ENCODE measurements around the gene KIFC1.

Gene KIFC1

DNA sequence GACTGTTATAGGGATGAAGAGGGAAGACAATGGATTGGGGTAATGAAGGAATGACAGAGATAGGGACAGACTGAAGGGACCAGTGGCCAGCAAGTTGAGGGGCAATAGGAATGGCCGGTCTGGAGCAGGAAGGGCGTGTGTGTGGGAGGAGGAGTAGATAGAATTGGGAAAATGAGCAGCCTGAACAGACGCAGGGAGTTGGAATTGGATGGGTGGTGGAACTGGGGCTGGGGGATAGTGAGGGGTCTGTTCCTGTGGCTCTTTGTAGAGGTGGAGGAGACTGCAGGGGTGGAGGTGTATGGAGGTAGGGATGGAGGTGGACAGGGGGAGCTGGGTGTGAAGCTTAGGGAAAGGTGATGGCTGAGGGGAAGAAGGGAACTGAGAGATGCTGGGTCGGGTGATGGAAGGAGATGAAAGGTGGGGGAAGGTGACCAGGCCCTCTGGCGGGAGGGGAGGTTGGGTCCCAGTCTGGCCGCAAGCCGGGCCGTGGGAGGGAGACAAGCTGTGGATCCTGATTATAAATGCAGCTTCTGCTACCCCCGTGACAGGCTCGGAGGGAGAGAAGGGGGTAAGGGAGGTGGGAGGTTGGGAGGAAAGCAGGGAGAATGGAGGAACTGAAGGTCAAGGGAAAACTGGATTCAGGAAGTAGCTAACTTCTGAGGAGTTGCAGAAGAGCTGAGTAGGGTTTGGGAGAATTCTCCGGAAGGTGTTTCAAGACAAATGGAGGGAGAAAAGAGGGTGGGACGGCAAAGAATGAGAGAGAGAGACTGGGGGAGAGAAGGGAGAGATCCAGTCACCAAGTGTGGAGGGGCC, 33.4 kb downstream of the KIFC1 start:
- H3K4me3 ChIP-seq = peak overlapping the region; percentile 69
- peaks cover 4% of the 10 kb centered on the region; the same call in 1 of the 2 replicates for H3K27me3 ChIP-seq
- H3K36me3 ChIP-seq = no peaks in the 10 kb centered on the region; the same call in 1 of the 2 replicates
- no peaks in the 10 kb centered on the region for H3K9me3 ChIP-seq
- H3K4me2 ChIP-seq = peak overlapping the region; percentile 87
- H3K27ac ChIP-seq = peak overlapping the region; percentile 77
- H3K9ac ChIP-seq = peak overlapping the region; percentile 82
- H4K20me1 ChIP-seq = peaks cover under 1% of the 10 kb centered on the region; the same call in 1 of the 2 replicates
- peaks cover 48% of the 10 kb centered on the region for H3K4me1 ChIP-seq
- no peak for TF ChIP-seq Cebpa-rat (IDR thresholded peaks at IDR 0.05)

DNA sequence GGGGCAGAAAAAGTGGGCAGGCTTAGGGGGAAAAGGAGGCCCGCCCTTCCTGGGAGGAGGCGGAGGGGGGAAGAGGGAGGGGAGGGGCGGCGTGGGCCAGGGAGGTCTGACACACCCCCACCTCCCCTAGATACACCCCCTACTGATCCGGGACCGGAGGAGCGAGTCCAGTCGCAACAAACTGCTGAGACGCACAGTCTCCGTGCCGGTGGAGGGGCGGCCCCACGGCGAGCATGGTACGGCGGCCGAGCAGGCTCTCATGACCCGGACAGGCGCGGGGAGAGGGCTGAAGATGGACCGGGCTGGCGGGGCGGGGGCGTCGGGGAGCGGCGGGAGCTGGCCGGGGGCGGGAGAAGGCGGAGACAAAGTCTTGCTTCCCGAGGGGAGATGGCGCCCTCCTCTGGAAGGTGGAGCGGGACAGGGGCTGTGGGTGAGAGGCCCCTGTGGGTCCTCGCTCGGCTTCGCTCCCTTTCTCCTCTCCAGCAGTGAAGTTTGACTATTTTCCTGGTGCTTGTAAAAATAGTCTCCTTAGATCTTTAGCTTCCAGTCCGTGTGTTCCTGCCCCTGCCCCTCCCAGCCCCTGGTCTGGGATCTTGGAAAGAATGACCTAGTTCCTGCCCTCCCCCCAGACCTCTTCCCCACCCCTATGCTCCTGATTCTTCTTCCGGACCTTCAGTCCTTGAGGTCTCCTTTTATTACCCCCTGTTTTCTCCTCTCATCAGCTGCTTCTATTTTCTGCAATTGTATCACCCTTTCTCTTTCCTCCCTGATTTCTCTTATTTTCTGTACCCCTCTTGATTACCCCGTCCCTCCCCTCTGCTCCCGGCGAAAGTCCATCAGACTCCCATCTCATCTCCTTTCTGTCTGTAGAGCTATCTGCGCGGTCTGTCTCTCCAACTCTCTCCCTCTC, 34.3 kb downstream of the KIFC1 start:
- H3K27ac ChIP-seq = peak overlapping the region; percentile 77
- H3K4me3 ChIP-seq = peak overlapping the region; percentile 69
- H3K27me3 ChIP-seq = peaks cover 4% of the 10 kb centered on the region; the same call in 1 of the 2 replicates
- peaks cover 7% of the 10 kb centered on the region; the same call in 1 of the 2 replicates for H4K20me1 ChIP-seq
- no peaks in the 10 kb centered on the region; the same call in 1 of the 2 replicates for H3K36me3 ChIP-seq
- peak overlapping the region; percentile 82 for H3K9ac ChIP-seq
- no peak for TF ChIP-seq Cebpa-rat (IDR thresholded peaks at IDR 0.05)
- no peaks in the 10 kb centered on the region for H3K9me3 ChIP-seq
- H3K4me1 ChIP-seq = peaks cover 56% of the 10 kb centered on the region
- peak overlapping the region; percentile 87 for H3K4me2 ChIP-seq

DNA sequence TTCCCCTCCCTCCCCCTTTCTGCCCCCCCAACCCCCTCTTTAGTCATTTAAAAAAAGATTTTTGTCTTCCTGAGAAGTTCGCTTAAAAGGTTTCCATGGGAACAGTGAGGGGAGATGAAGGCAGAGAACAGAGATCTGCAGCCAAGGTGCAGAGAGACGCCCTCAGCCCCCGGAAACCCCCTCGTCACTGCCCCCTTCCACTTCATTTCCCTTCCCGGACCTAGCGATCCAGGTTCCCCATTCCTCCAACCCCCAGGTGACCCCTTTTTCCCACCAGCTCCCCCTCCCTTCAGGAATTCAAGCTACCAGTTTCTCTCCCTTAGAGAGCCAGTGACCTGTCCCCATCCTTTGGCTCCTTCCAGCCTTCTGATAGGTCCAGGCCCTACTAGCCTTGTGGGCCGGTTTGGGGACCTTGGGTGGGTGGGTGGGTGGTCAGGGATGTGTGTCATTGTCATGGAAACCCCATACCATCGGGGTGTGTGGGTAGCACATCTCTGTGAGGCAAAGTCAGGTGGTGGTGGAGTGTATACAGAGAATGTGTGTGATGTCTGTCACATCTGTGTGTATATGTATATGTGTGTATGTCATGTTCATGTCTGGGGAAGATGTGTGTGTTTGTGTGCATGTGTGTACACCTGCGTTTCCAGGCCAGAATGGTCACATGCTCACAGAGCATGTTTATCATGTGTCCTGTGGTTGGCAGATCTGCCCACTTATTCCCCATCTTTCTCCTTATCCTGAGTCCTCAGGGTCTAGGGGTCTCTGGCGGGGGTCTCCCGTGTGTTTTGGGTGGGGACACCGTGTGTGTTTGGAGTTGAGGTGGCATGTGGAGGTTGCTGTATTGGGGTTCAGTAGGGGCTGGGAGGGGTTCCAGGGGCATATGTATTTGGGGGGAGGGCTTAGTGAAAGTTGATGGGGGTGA, 35.2 kb downstream of the KIFC1 start:
- Histone ChIP-seq H3K36me3 (no peaks in the 10 kb centered on the region; the same call in 1 of the 2 replicates), H3K27ac (peak overlapping the region; percentile 58; the same call in 1 of the 2 replicates), H3K4me1 (peaks cover 62% of the 10 kb centered on the region), H3K9ac (peak overlapping the region; percentile 75), H3K4me2 (peak overlapping the region; percentile 87), H3K9me3 (no peaks in the 10 kb centered on the region), H3K27me3 (peaks cover 4% of the 10 kb centered on the region; the same call in 1 of the 2 replicates), H4K20me1 (peaks cover 7% of the 10 kb centered on the region; the same call in 1 of the 2 replicates), H3K4me3 (peak overlapping the region; percentile 75)
- no peak for TF ChIP-seq Cebpa-rat (IDR thresholded peaks at IDR 0.05)

DNA sequence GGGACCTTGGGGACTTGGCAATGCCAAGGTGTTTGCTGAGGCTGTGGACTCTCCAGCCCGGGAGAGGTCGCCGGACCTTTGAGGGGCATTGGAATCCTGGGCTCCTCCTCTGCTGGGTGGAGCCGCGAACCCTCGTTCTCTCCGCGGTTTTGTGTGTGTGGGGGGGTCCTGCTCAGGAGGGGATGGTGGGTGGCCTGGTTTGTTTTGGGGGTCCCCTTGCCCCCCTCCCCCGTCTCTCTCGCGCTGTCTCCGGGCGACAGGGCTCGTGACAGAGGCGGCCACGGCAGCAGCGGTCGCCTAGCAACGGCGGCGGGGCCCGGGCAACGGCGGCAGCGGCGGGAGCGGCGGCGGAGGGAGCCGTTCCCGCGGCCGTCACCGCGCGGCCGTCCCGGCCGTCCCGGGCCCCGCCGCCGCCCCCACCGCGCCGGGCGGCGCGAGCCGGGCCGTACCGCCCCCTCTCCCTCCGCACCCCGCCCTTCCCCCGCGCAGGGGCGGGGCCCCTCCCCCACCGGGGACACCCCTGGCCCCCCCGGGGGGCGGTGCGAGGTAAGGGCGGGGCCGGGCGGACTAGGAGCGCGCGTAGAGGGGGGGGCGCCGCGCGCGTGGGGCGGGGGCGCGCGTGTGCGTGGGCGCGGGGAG, 36.1 kb downstream of the KIFC1 start:
- H3K36me3 ChIP-seq = no peaks in the 10 kb centered on the region; the same call in 1 of the 2 replicates
- H3K9ac ChIP-seq = peak overlapping the region; percentile 75
- peak overlapping the region; percentile 58 for H3K27ac ChIP-seq
- H3K4me3 ChIP-seq = peak overlapping the region; percentile 75
- H4K20me1 ChIP-seq = peaks cover 7% of the 10 kb centered on the region; the same call in 1 of the 2 replicates
- no peaks in the 10 kb centered on the region for H3K27me3 ChIP-seq
- H3K4me2 ChIP-seq = peak overlapping the region; percentile 87
- TF ChIP-seq Cebpa-rat (IDR thresholded peaks at IDR 0.05) = no peak
- peaks cover 67% of the 10 kb centered on the region for H3K4me1 ChIP-seq
- H3K9me3 ChIP-seq = no peaks in the 10 kb centered on the region

DNA sequence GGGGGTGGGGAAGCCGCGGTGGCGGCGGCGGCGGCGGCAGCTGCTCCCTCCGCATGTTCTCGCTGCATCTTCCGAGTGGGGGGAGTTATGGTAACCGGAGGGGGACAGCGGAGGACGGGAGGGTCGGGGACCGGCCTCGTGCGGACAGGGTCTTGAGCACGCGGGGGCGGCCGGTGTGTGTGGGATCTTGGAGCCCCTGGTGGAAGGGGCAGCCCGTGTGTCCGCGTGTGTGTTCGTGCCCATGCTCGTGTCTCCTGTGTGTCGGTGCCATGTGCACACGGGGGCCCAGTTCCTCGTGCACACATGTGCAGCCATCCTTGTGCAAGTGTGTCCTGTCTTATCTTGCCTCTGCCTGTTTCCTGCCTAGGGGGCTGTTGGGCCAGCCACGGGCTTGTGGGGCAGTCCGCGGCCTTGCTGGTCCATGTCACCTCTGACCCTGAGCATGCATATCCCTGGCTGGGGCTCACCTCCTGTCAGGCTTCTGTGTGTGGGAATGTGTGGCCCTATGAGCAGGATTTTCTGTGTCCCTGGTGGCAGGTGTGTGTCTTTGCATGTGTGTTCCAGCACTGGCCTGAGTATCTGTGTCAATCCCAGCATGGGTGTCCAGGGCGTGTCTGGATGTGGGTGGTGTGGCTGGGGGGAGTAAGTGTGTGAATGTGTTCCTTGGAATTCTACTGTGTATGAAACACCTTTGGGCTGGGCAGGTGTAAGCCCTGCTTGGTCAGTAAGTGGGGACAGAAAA, 36.8 kb downstream of the KIFC1 start:
- Histone ChIP-seq H3K4me3 (peak overlapping the region; percentile 75), H3K27ac (peak overlapping the region; percentile 61), H3K4me1 (peaks cover 74% of the 10 kb centered on the region), H3K9me3 (no peaks in the 10 kb centered on the region), H4K20me1 (peaks cover 7% of the 10 kb centered on the region; the same call in 1 of the 2 replicates), H3K27me3 (no peaks in the 10 kb centered on the region), H3K9ac (peak overlapping the region; percentile 67), H3K4me2 (peak overlapping the region; percentile 87), H3K36me3 (no peaks in the 10 kb centered on the region)
- no peak for TF ChIP-seq Cebpa-rat (IDR thresholded peaks at IDR 0.05)

DNA sequence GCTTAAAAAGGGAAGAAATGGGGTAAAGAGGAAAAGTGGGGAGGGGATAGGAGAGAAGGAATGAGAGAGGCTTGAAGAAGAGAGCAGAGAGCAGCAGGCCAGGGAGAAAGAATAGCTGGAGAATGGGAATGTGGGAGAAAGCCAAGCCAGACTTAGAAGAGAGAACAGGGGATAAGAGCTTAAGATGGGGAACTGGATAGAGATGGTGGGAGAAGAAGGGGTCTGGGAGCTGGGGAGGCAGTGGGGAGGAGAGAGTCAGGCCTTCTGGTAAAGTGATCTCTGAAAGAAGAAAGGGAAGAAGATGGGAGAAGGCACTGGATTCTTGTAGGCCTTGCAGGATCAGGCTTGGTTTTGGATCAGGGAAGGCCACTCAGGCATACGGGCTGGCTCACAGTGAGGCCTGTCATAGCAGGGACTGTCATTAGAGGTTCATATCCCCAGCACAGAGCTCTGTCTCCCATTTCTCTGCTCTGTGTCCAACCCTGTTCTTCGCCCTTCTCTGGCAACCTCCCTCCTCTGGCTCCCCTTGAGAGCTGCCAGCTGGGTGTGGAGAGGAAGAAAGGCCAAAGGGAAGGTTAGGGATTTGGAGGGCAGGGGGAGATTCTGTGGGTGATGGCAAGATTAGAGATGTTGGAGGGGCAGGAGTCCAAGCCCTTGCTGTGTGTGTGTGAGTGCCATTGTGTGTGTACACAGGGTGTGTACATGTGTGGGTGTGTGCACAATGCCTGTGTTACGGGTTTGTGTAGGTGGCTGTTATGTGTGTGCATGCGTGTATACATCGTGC, 37.5 kb downstream of the KIFC1 start:
- peaks cover 7% of the 10 kb centered on the region; the same call in 1 of the 2 replicates for H4K20me1 ChIP-seq
- H3K27me3 ChIP-seq = no peaks in the 10 kb centered on the region
- H3K36me3 ChIP-seq = peaks cover 2% of the 10 kb centered on the region; the same call in 1 of the 2 replicates
- no peak for TF ChIP-seq Cebpa-rat (IDR thresholded peaks at IDR 0.05)
- peak overlapping the region; percentile 75 for H3K4me3 ChIP-seq
- H3K4me2 ChIP-seq = peak overlapping the region; percentile 87
- H3K4me1 ChIP-seq = peaks cover 76% of the 10 kb centered on the region
- H3K27ac ChIP-seq = peak overlapping the region; percentile 61
- H3K9me3 ChIP-seq = no peaks in the 10 kb centered on the region
- peak overlapping the region; percentile 67 for H3K9ac ChIP-seq

DNA sequence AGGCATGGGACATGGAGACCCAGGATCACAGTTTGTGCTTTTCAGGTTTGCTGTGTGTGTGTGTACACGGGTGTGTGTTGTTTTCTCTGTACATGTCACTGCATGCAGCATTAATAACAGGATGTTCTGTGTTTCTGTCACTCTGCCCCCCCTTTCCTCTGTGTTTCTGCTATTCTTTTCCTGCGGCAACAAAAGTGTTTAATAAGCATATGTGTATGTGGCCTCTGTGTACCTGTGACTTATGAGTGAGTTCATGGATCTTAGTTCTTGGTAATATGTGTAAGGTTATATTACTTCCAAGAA, 38.1 kb downstream of the KIFC1 start:
- Histone ChIP-seq H3K36me3 (peaks cover 8% of the 10 kb centered on the region), H3K27me3 (no peaks in the 10 kb centered on the region), H4K20me1 (peaks cover 7% of the 10 kb centered on the region; the same call in 1 of the 2 replicates), H3K4me1 (peaks cover 76% of the 10 kb centered on the region), H3K4me3 (peak overlapping the region; percentile 75; the same call in 1 of the 2 replicates), H3K4me2 (peak overlapping the region; percentile 87), H3K27ac (no peak overlapping the region; the same call in 1 of the 2 replicates), H3K9me3 (no peaks in the 10 kb centered on the region), H3K9ac (peak overlapping the region; percentile 67)
- TF ChIP-seq Cebpa-rat (IDR thresholded peaks at IDR 0.05) = no peak

All from BLaER1 (cell line).